ENCODE measurements around the gene EOMES.

EOMES gene

GRCh38 chr3:27678234-27678633 lies 43.9 kb downstream of the EOMES start:
- no peak for DNase-seq

DNA sequence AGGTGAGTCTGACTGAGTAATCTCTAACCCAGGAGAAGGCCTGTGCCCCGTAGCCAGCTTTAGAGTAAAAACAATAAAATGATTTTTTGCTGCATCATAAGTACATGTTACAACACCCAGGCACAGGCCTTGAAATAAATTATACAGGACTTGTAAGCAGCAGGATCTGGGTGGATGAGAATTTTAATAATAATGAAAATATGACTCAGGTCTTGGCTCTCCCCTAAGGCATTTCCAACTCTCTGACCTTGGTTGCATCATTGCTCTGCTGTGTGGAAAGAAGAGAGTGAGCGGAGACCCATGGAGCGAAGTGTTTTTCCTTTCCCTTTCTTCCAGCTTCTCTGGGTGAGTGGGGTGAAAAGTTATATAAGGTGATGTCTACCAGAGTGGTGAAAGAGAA lies 44.6 kb downstream of the EOMES start:
- no peak for DNase-seq

DNA sequence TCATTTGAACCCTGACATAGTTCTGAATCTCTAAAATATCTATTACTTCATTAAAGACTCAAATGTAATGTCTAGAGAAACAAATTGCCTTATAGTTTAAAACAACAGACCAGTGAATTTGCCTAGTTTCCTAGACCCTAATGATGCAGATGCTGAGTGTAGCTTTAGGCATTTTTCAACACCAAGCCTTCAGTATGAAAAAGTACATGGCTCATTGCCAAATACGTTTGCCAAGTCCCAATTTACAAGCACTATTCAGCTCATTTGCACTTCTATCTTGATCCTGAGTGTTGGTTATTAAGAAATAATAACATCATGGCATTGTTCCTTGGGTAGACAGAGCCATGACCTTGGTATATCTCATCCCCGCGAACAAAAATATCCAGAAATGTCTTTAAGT lies 46.8 kb downstream of the EOMES start:
- no peak for DNase-seq

GRCh38 chr3:27673701-27674100 lies 48.4 kb downstream of the EOMES start:
- DNase-seq, result no peak

- DNase-seq, result no peak
Measured at GRCh38 chr3:27671101-27671500, 51.0 kb downstream of the EOMES start.

DNA sequence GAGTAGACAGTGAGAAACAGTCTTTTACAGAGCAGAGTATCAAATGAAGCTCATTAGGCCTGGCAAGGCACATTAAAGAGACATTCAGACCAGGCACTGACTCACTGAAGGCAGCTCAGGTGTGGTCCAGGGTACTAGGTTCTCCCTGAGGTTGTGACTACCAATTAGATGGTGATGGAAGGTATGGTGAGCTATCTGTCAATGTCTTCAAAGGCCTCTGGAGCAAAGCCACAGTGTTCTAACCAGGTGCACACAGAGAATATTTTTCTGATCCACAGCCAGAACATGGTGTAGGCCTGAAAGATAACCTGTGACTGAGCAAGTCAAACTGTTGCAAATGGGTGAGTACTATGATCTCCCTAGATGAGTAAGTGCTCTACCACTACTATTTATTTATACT lies 51.5 kb downstream of the EOMES start:
- DNase-seq, result no peak

DNA sequence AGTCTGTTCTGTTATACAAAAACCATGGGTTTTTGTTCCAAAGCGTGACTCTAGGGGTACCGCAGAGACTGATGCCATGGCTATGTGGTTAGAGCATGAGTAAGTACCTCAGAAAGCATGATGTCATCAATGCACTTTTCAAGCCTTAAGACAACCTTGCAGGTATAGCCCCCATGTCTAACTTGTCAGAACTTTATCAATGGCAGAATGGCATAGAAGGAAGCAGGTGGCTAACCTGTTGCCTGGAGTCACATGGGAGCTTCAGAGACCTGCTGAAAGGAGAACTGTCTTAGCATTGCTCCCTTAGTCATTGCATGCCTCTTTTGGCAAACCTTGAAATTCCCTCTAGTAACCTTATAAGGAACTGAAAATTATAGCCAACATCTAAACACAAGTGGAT lies 52.5 kb downstream of the EOMES start:
- no peak for DNase-seq

DNA sequence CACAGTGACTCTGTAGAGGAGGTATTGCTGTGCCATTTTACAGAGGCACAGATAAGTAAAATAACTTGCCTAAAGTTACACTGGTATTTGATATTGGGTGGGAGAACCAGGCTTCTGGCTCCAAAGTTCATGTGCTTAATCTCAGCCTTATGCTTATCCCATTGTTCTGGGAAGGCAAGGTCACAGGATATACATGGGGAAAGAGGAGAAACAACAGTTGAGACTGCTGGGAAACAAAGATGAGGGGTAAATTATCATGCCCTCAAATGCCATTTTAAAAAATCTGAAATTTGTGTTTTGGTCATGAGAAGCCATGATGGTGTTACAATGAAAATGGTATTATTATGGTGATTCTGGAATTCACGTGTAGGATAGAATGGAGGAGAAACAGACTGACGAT lies 54.4 kb downstream of the EOMES start:
- no peak for DNase-seq

DNA sequence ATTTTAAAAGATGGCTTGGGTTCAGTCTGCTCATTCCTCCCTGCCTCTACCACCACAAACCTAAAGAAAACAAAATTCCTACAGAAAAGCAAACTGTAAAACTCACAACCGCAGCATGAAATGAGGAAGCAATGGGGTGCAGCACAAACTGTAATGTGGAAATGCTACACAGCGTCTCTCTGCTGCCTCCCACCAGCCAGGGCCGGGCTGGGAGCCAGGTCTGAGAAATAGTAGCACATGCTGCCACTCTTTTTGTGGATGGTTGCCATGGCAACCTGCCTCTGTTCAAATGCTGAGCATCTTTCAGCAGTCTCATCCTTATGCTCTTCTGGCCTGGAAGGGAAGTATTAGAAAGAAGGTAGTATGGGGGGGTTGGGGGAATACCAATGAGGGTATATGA lies 55.4 kb downstream of the EOMES start:
- DNase-seq, result no peak

DNA sequence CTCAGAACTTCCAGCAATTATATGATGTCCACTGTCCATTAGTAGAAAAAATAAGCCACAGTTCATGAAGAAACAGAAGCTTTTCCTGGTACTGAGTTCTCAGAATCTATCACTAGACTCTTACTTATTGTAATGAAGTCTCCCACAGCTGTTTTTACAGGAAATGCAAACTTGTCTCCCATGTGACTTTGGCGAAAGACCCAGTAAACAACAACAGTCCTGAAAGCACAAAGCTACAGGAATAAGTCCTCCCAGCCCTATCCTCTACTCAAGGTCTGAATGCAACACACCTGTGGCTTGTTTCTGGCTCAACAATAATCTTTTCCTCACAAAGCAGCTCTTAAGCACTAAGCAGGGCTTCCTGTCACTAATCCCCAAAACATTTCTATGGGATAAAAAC lies 55.9 kb downstream of the EOMES start:
- no peak for DNase-seq
